Activated CD4-positive, alpha-beta T cell treated with anti-CD3 and anti-CD28 coated beads, Interleukin-2, amount 10 ng/mL, durations not matched to agents 24 days and 14 days (primary cell): ENCODE results near the gene BRSK2. TPM values are rescaled to one million over a fixed set of nuclear protein-coding genes. Genes with fewer than 3 reads are reported as not detected.
"Not testable (repeated sequence)": the region's sequence is repeated elsewhere in the genome, so short reads cannot be mapped to it uniquely, and the experiment has no call there.

Source experiments
- DNase-seq: peaks from one replicate; pipeline ENCODE4 v3.0.0; 2022
- H3K27ac Mint-ChIP-seq: one replicate; pipeline ENCODE4 v1.8.0; 2022; ENCODE audit warnings: mild to moderate bottlenecking, mixed read lengths
- H3K27me3 Mint-ChIP-seq: one replicate; pipeline ENCODE4 v1.8.0; 2022; ENCODE audit warnings: mixed read lengths
- H3K36me3 Mint-ChIP-seq: one replicate; pipeline ENCODE4 v1.8.0; 2022; ENCODE audit warnings: low read depth, mild to moderate bottlenecking, mixed read lengths
- H3K4me1 Mint-ChIP-seq: one replicate; pipeline ENCODE4 v1.8.0; 2021; ENCODE audit warnings: mixed read lengths
- H3K4me3 Mint-ChIP-seq: one replicate; pipeline ENCODE4 v1.8.0; 2022; ENCODE audit warnings: mild to moderate bottlenecking, moderate library complexity, mixed read lengths
- H3K9me3 Mint-ChIP-seq: one replicate; pipeline ENCODE4 v1.8.0; 2021; ENCODE audit warnings: mixed read lengths
- intact Hi-C: fragments of 100-400 bp; cut with micrococcal nuclease; formaldehyde crosslinking; loops from one replicate; pipeline ENCODE4 v1.15.1; 2023
- total RNA-seq: library from RNA; stranded (reverse); gene quantifications from 2 replicates; pipeline ENCODE4 v1.2.3, GENCODE V29; 2022

The BRSK2 gene
- total RNA-seq, 1 donor from 2014 or later, result 0.84 TPM

GRCh38 chr11:1410366-1411291 lies 20.9 kb downstream of the BRSK2 start:
- H3K27ac Mint-ChIP-seq, result no peak overlapping the region
- intact Hi-C loops, result no loop called here
- H3K36me3 Mint-ChIP-seq, result no peaks in the 10 kb centered on the region
- H3K27me3 Mint-ChIP-seq, result no peaks in the 10 kb centered on the region
- H3K4me1 Mint-ChIP-seq, result no peaks in the 10 kb centered on the region
- H3K9me3 Mint-ChIP-seq, result no peaks in the 10 kb centered on the region
- DNase-seq, result no peak
- no peak overlapping the region for H3K4me3 Mint-ChIP-seq

- H3K27ac Mint-ChIP-seq, result no peak overlapping the region
- DNase-seq, result no peak
- intact Hi-C loops, result no loop called here
- no peaks in the 10 kb centered on the region for H3K36me3 Mint-ChIP-seq
- H3K4me3 Mint-ChIP-seq, result no peak overlapping the region
- no peaks in the 10 kb centered on the region for H3K27me3 Mint-ChIP-seq
- H3K4me1 Mint-ChIP-seq, result no peaks in the 10 kb centered on the region
- H3K9me3 Mint-ChIP-seq, result no peaks in the 10 kb centered on the region
These were observed 21.6 kb downstream of the BRSK2 start for GRCh38 chr11:1411301-1411700.

- H3K4me1 Mint-ChIP-seq, intact Hi-C loops, H3K4me3 Mint-ChIP-seq, H3K27me3 Mint-ChIP-seq, H3K9me3 Mint-ChIP-seq, H3K27ac Mint-ChIP-seq, DNase-seq, H3K36me3 Mint-ChIP-seq: not testable (repeated sequence)
These were observed 22.0 kb downstream of the BRSK2 start for GRCh38 chr11:1411739-1412138.

- no peak for DNase-seq
- peaks cover 2% of the 10 kb centered on the region for H3K36me3 Mint-ChIP-seq
- no peak overlapping the region for H3K27ac Mint-ChIP-seq
- no peaks in the 10 kb centered on the region for H3K9me3 Mint-ChIP-seq
- no peaks in the 10 kb centered on the region for H3K27me3 Mint-ChIP-seq
- H3K4me3 Mint-ChIP-seq, result no peak overlapping the region
- intact Hi-C loops, result no loop called here
- H3K4me1 Mint-ChIP-seq, result no peaks in the 10 kb centered on the region
These were observed 22.8 kb downstream of the BRSK2 start for GRCh38 chr11:1412377-1413095.

GRCh38 chr11:1414650-1415049 lies 24.9 kb downstream of the BRSK2 start:
- H3K4me1 Mint-ChIP-seq, result no peaks in the 10 kb centered on the region
- H3K27me3 Mint-ChIP-seq, result no peaks in the 10 kb centered on the region
- intact Hi-C loops, result no loop called here
- no peak for DNase-seq
- H3K4me3 Mint-ChIP-seq, result no peak overlapping the region
- peaks cover 2% of the 10 kb centered on the region for H3K36me3 Mint-ChIP-seq
- no peaks in the 10 kb centered on the region for H3K9me3 Mint-ChIP-seq
- no peak overlapping the region for H3K27ac Mint-ChIP-seq

- intact Hi-C loops, result no loop called here
- Mint-ChIP-seq H3K4me3 (no peak overlapping the region), H3K36me3 (peaks cover 2% of the 10 kb centered on the region), H3K4me1 (no peaks in the 10 kb centered on the region), H3K27ac (no peak overlapping the region), H3K9me3 (no peaks in the 10 kb centered on the region), H3K27me3 (no peaks in the 10 kb centered on the region)
- no peak for DNase-seq
These were observed 25.9 kb downstream of the BRSK2 start for GRCh38 chr11:1415631-1416030.

- H3K36me3 Mint-ChIP-seq, H3K4me1 Mint-ChIP-seq, H3K27ac Mint-ChIP-seq, H3K27me3 Mint-ChIP-seq, DNase-seq, H3K4me3 Mint-ChIP-seq, H3K9me3 Mint-ChIP-seq, intact Hi-C loops: not testable (repeated sequence)
These were observed 28.6 kb downstream of the BRSK2 start for GRCh38 chr11:1418192-1418795.

- no peak for DNase-seq
- Mint-ChIP-seq H3K4me3 (no peak overlapping the region), H3K9me3 (no peaks in the 10 kb centered on the region), H3K27ac (no peak overlapping the region), H3K36me3 (peaks cover 2% of the 10 kb centered on the region), H3K27me3 (no peaks in the 10 kb centered on the region), H3K4me1 (no peaks in the 10 kb centered on the region)
- intact Hi-C loops, result no loop called here
These were observed 30.1 kb downstream of the BRSK2 start for GRCh38 chr11:1419811-1420210.

- Mint-ChIP-seq H3K4me3 (no peak overlapping the region), H3K9me3 (no peaks in the 10 kb centered on the region), H3K27me3 (no peaks in the 10 kb centered on the region), H3K4me1 (no peaks in the 10 kb centered on the region), H3K36me3 (peaks cover 2% of the 10 kb centered on the region), H3K27ac (no peak overlapping the region)
- no peak for DNase-seq
- intact Hi-C loops, result no loop called here
These were observed 31.6 kb downstream of the BRSK2 start for GRCh38 chr11:1421291-1421690.

- Mint-ChIP-seq H3K4me1 (no peaks in the 10 kb centered on the region), H3K27me3 (no peaks in the 10 kb centered on the region), H3K4me3 (no peak overlapping the region), H3K27ac (no peak overlapping the region), H3K36me3 (no peaks in the 10 kb centered on the region), H3K9me3 (no peaks in the 10 kb centered on the region)
- intact Hi-C loops, result no loop called here
- DNase-seq, result no peak
These were observed 32.7 kb downstream of the BRSK2 start for GRCh38 chr11:1422481-1422880.

- intact Hi-C loops, result no loop called here
- H3K4me1 Mint-ChIP-seq, result no peaks in the 10 kb centered on the region
- H3K27ac Mint-ChIP-seq, result no peak overlapping the region
- no peak for DNase-seq
- no peak overlapping the region for H3K4me3 Mint-ChIP-seq
- no peaks in the 10 kb centered on the region for H3K9me3 Mint-ChIP-seq
- H3K36me3 Mint-ChIP-seq, result no peaks in the 10 kb centered on the region
- H3K27me3 Mint-ChIP-seq, result no peaks in the 10 kb centered on the region
These were observed 33.2 kb downstream of the BRSK2 start for GRCh38 chr11:1422981-1423380.

- H3K4me3 Mint-ChIP-seq, H3K27ac Mint-ChIP-seq, H3K36me3 Mint-ChIP-seq, H3K9me3 Mint-ChIP-seq, DNase-seq, H3K4me1 Mint-ChIP-seq, H3K27me3 Mint-ChIP-seq, intact Hi-C loops: not testable (repeated sequence)
These were observed 33.7 kb downstream of the BRSK2 start for GRCh38 chr11:1423406-1423805.

- Mint-ChIP-seq H3K4me1 (no peaks in the 10 kb centered on the region), H3K27ac (no peak overlapping the region), H3K36me3 (no peaks in the 10 kb centered on the region), H3K9me3 (no peaks in the 10 kb centered on the region), H3K4me3 (no peak overlapping the region), H3K27me3 (no peaks in the 10 kb centered on the region)
- no peak for DNase-seq
- intact Hi-C loops, result no loop called here
These were observed 35.3 kb downstream of the BRSK2 start for GRCh38 chr11:1425006-1425405.

- no peaks in the 10 kb centered on the region for H3K36me3 Mint-ChIP-seq
- H3K27ac Mint-ChIP-seq, result no peak overlapping the region
- no peaks in the 10 kb centered on the region for H3K9me3 Mint-ChIP-seq
- H3K4me3 Mint-ChIP-seq, result no peak overlapping the region
- intact Hi-C loops, result no loop called here
- H3K4me1 Mint-ChIP-seq, result no peaks in the 10 kb centered on the region
- no peaks in the 10 kb centered on the region for H3K27me3 Mint-ChIP-seq
- DNase-seq, result no peak
These were observed 35.7 kb downstream of the BRSK2 start for GRCh38 chr11:1425439-1425838.
